ENCODE data around the gene LENG8. TPM values are rescaled to one million over a fixed set of nuclear protein-coding genes. Genes with fewer than 3 reads are reported as not detected.

The LENG8 gene
- total RNA-seq, 2 experiments from 2014 or later = 610 to 639 TPM

- peak within 1 kb of the TSS; percentile 86 for H3K4me3 Mint-ChIP-seq
- DNase-seq (peak; percentile 77 to 99 (median 88)), ATAC-seq (ENCODE audit: poor library complexity) (peak; percentile 71)
- ChIA-PET POLR2A (interaction anchor here (0.6 to 3.5 kb wide), 6 partner anchors 10 to 1161 kb away, joined by 3 to 72 read pairs (median 4); partner anchors contain the start of genes CDC42EP5, CNOT3, LENG8 and ZNF784), CTCF (interaction anchor here (1.0 kb wide), 1 partner anchor 13 kb away, joined by 3 read pairs; no protein-coding TSS in a partner anchor)
- Histone ChIP-seq H3K4me3 (ENCODE audit: low read length) (peak within 1 kb of the TSS; percentile 82), H3K4me1 (ENCODE audit: insufficient read depth, low read length) (peaks cover 49% of the 10 kb centered on the region), H3K9me3 (ENCODE audit: control insufficient read depth in 1 of 2, insufficient read depth in 1 of 2, low read length in 2 of 2) (peaks cover 0 to 12% of the 10 kb centered on the region in 2 experiments), H3K27ac (ENCODE audit: low read depth in 1 of 2, low read length in 2 of 2) (peak within 1 kb of the TSS; percentile 69), H3K27me3 (ENCODE audit: control insufficient read depth in 1 of 2, insufficient read depth in 2 of 2, low read length in 2 of 2) (no peaks in the 10 kb centered on the region), H3K36me3 (ENCODE audit: insufficient read depth, low read length) (peaks cover 35% of the 10 kb centered on the region)
- H3K4me1 Mint-ChIP-seq (ENCODE audit: low read depth) = peaks cover 36% of the 10 kb centered on the region
- H3K27me3 Mint-ChIP-seq = peaks cover 10% of the 10 kb centered on the region
- no peak for TF ChIP-seq CTCF (IDR thresholded peaks at IDR 0.05)
- H3K9me3 Mint-ChIP-seq = peaks cover 2% of the 10 kb centered on the region
- intact Hi-C loops (cut with DNase I, micrococcal nuclease) = loop anchor here (1.0 to 10.0 kb wide), 5 partner anchors 14 to 1014 kb away; partner anchors contain the start of genes LENG8 (in 2 of the 2), MYADM (in 2 of the 2), RPS9 (in 1 of the 2) and ZNF628 (in 1 of the 2)
- H3K36me3 Mint-ChIP-seq (ENCODE audit: low read depth) = peaks cover 40% of the 10 kb centered on the region
- peak within 1 kb of the TSS; percentile 84 for H3K27ac Mint-ChIP-seq
Measured at GRCh38 chr19:54463531-54464043, 14.6 kb downstream of the LENG8 start, which contains the start of gene LENG9. Gene LENG9, minus strand, starts transcription at chr19:54463778. Its CDS starts 252 bp downstream, at chr19:54463526.

- peaks cover 2% of the 10 kb centered on the region for H3K9me3 Mint-ChIP-seq
- H3K4me3 Mint-ChIP-seq = peak overlapping the region; percentile 86
- ChIA-PET CTCF (interaction anchor here (1.0 kb wide), 1 partner anchor 13 kb away, joined by 3 read pairs; no protein-coding TSS in a partner anchor), POLR2A (interaction anchor here (0.6 to 3.5 kb wide), 6 partner anchors 9 to 1160 kb away, joined by 3 to 72 read pairs (median 3); partner anchors contain the start of genes CDC42EP5, CNOT3, LENG8 and ZNF784)
- Histone ChIP-seq H3K36me3 (ENCODE audit: insufficient read depth, low read length) (peaks cover 29% of the 10 kb centered on the region), H3K27me3 (ENCODE audit: control insufficient read depth in 1 of 2, insufficient read depth in 2 of 2, low read length in 2 of 2) (peaks cover 0 to 5% of the 10 kb centered on the region in 2 experiments), H3K9me3 (ENCODE audit: control insufficient read depth in 1 of 2, insufficient read depth in 1 of 2, low read length in 2 of 2) (peaks cover 0 to 12% of the 10 kb centered on the region in 2 experiments), H3K4me1 (ENCODE audit: insufficient read depth, low read length) (peaks cover 44% of the 10 kb centered on the region), H3K27ac (ENCODE audit: low read depth in 1 of 2, low read length in 2 of 2) (peak overlapping the region; percentile 69), H3K4me3 (ENCODE audit: low read length) (peak overlapping the region; percentile 82)
- peaks cover 15% of the 10 kb centered on the region for H3K27me3 Mint-ChIP-seq
- intact Hi-C loops (cut with DNase I, micrococcal nuclease) = loop anchor here (5.0 to 10.0 kb wide), 4 partner anchors 259 to 1013 kb away; partner anchors contain the start of genes MYADM (in 2 of the 2), RPS9 (in 1 of the 2) and ZNF628 (in 1 of the 2)
- peak; percentile 64 for ATAC-seq (ENCODE audit: poor library complexity)
- DNase-seq = peak in 13 of 14 experiments; percentile 55 to 95 (median 72)
- peak overlapping the region; percentile 84 for H3K27ac Mint-ChIP-seq
- peaks cover 30% of the 10 kb centered on the region for H3K4me1 Mint-ChIP-seq (ENCODE audit: low read depth)
- no peak for TF ChIP-seq CTCF (IDR thresholded peaks at IDR 0.05)
- H3K36me3 Mint-ChIP-seq (ENCODE audit: low read depth) = peaks cover 34% of the 10 kb centered on the region
Measured at GRCh38 chr19:54464044-54464629, 15.1 kb downstream of the LENG8 start.

GRCh38 chr19:54464630-54465425, 15.8 kb downstream of the LENG8 start:
- H3K9me3 Mint-ChIP-seq = peaks cover 2% of the 10 kb centered on the region
- ChIA-PET POLR2A (interaction anchor here (1.0 to 2.1 kb wide), 2 partner anchors 16 to 26 kb away, joined by 3 to 10 read pairs; partner anchors contain the start of gene LENG8), CTCF (no interaction called here)
- TF ChIP-seq CTCF (IDR thresholded peaks at IDR 0.05) = no peak
- intact Hi-C loops (cut with DNase I, micrococcal nuclease) = loop anchor here (5.0 to 10.0 kb wide), 4 partner anchors 260 to 1012 kb away; partner anchors contain the start of genes MYADM (in 2 of the 2), RPS9 (in 1 of the 2) and ZNF628 (in 1 of the 2)
- H3K27me3 Mint-ChIP-seq = peaks cover 22% of the 10 kb centered on the region
- DNase-seq = peak in 13 of 14 experiments; percentile 33 to 83 (median 57)
- ATAC-seq (ENCODE audit: poor library complexity) = no peak
- Histone ChIP-seq H3K4me1 (ENCODE audit: insufficient read depth, low read length) (peaks cover 38% of the 10 kb centered on the region), H3K27ac (ENCODE audit: low read depth in 1 of 2, low read length in 2 of 2) (peak overlapping the region in 1 of 2 donors; percentile 69), H3K9me3 (ENCODE audit: control insufficient read depth in 1 of 2, insufficient read depth in 1 of 2, low read length in 2 of 2) (peaks cover 0 to 12% of the 10 kb centered on the region in 2 experiments), H3K4me3 (ENCODE audit: low read length) (peak overlapping the region; percentile 82), H3K27me3 (ENCODE audit: control insufficient read depth in 1 of 2, insufficient read depth in 2 of 2, low read length in 2 of 2) (peaks cover 4 to 12% of the 10 kb centered on the region in 2 experiments), H3K36me3 (ENCODE audit: insufficient read depth, low read length) (peaks cover 23% of the 10 kb centered on the region)
- H3K27ac Mint-ChIP-seq = peak overlapping the region; percentile 84
- peaks cover 25% of the 10 kb centered on the region for H3K4me1 Mint-ChIP-seq (ENCODE audit: low read depth)
- H3K4me3 Mint-ChIP-seq = peak overlapping the region; percentile 86
- peaks cover 27% of the 10 kb centered on the region for H3K36me3 Mint-ChIP-seq (ENCODE audit: low read depth)

Data from CD4-positive, alpha-beta T cell (primary cell).